Ectodermal cell (in vitro differentiated cells): ENCODE measurements around the gene LRP5.
"Not testable (repeated sequence)": the region's sequence is repeated elsewhere in the genome, so short reads cannot be mapped to it uniquely, and the experiment has no call there.

Experiments used
- H3K27ac ChIP-seq: 2 replicates; pipeline ENCODE4 v1.7.0; 2013; ENCODE audit warnings: mild to moderate bottlenecking, low read depth, low read length; ENCODE audit not compliant: insufficient read depth, poor library complexity, severe bottlenecking
- H3K27me3 ChIP-seq: 2 replicates; pipeline ENCODE4 v1.7.0; 2013; ENCODE audit warnings: mild to moderate bottlenecking, low read length; ENCODE audit not compliant: insufficient read depth, control insufficient read depth, poor library complexity, severe bottlenecking
- H3K36me3 ChIP-seq: one replicate; pipeline ENCODE4 v1.7.0; 2013; ENCODE audit warnings: low read length; ENCODE audit not compliant: control insufficient read depth, insufficient read depth
- H3K4me1 ChIP-seq: one replicate; pipeline ENCODE4 v1.7.0; 2013; ENCODE audit warnings: low read length; ENCODE audit not compliant: control insufficient read depth, insufficient read depth
- H3K4me3 ChIP-seq: 2 replicates; pipeline ENCODE4 v1.7.0; 2013; ENCODE audit warnings: low read depth, low read length, control low read depth; ENCODE audit not compliant: insufficient read depth
- H3K9me3 ChIP-seq: 2 replicates; pipeline ENCODE4 v1.7.0; 2013; ENCODE audit warnings: mild to moderate bottlenecking, low read length, moderate library complexity; ENCODE audit not compliant: control insufficient read depth
- WGBS, 2 experiments: methylation state at CpG; one replicate each; pipeline ENCODE4 v1.1.7; 2013; ENCODE audit warnings: missing lambda C conversion rate in 2 of 2; 5-methylcytosine and 5-hydroxymethylcytosine counted together

LRP5 gene

GRCh38 chr11:68447914-68448313, 135.5 kb downstream of the LRP5 start:
- H3K27ac ChIP-seq, H3K4me1 ChIP-seq, H3K36me3 ChIP-seq, H3K4me3 ChIP-seq, H3K27me3 ChIP-seq, H3K9me3 ChIP-seq: not testable (repeated sequence)
- WGBS, 2 experiments = 93 to 94% methylated on average over 6 of the region's 6 CpGs

- H3K4me1 ChIP-seq = no peaks in the 10 kb centered on the region
- no peaks in the 10 kb centered on the region for H3K36me3 ChIP-seq
- 94 to 95% methylated on average over 25 of the region's 25 CpGs for WGBS, 2 experiments
- no peaks in the 10 kb centered on the region for H3K9me3 ChIP-seq
- no peak overlapping the region for H3K27ac ChIP-seq
- no peak overlapping the region for H3K4me3 ChIP-seq
- no peaks in the 10 kb centered on the region for H3K27me3 ChIP-seq
These were observed 136.2 kb downstream of the LRP5 start for GRCh38 chr11:68448604-68449011.

- Histone ChIP-seq H3K36me3 (no peaks in the 10 kb centered on the region), H3K4me3 (no peak overlapping the region), H3K9me3 (no peaks in the 10 kb centered on the region), H3K27ac (no peak overlapping the region), H3K4me1 (no peaks in the 10 kb centered on the region), H3K27me3 (no peaks in the 10 kb centered on the region)
- 92 to 97% methylated on average over 11 of the region's 11 CpGs for WGBS, 2 experiments
These were observed 137.6 kb downstream of the LRP5 start for GRCh38 chr11:68449951-68450350.

- no peaks in the 10 kb centered on the region for H3K9me3 ChIP-seq
- H3K36me3 ChIP-seq = no peaks in the 10 kb centered on the region
- H3K4me3 ChIP-seq = no peak overlapping the region
- 91 to 94% methylated on average over 8 of the region's 8 CpGs for WGBS, 2 experiments
- H3K27ac ChIP-seq = no peak overlapping the region
- no peaks in the 10 kb centered on the region for H3K27me3 ChIP-seq
- H3K4me1 ChIP-seq = no peaks in the 10 kb centered on the region
These were observed 138.3 kb downstream of the LRP5 start for GRCh38 chr11:68450711-68451110.

GRCh38 chr11:68454767-68455166, 142.4 kb downstream of the LRP5 start:
- WGBS, 2 experiments = 64 to 65% methylated on average over 8 of the region's 8 CpGs
- Histone ChIP-seq H3K9me3 (no peaks in the 10 kb centered on the region), H3K4me3 (no peak overlapping the region), H3K4me1 (no peaks in the 10 kb centered on the region), H3K27ac (no peak overlapping the region), H3K27me3 (no peaks in the 10 kb centered on the region), H3K36me3 (no peaks in the 10 kb centered on the region)

- H3K4me3 ChIP-seq = no peak overlapping the region
- no peaks in the 10 kb centered on the region for H3K36me3 ChIP-seq
- H3K27ac ChIP-seq = no peak overlapping the region
- no peaks in the 10 kb centered on the region for H3K27me3 ChIP-seq
- H3K9me3 ChIP-seq = no peaks in the 10 kb centered on the region
- no peaks in the 10 kb centered on the region for H3K4me1 ChIP-seq
- 91 to 93% methylated on average over 8 of the region's 8 CpGs for WGBS, 2 experiments
These were observed 143.1 kb downstream of the LRP5 start for GRCh38 chr11:68455485-68455884.

- Histone ChIP-seq H3K4me1 (peaks cover 8% of the 10 kb centered on the region), H3K27ac (no peak overlapping the region), H3K36me3 (no peaks in the 10 kb centered on the region), H3K9me3 (no peaks in the 10 kb centered on the region), H3K27me3 (no peaks in the 10 kb centered on the region), H3K4me3 (no peak overlapping the region)
- 76 to 78% methylated on average over 8 of the region's 8 CpGs for WGBS, 2 experiments
These were observed 145.0 kb downstream of the LRP5 start for GRCh38 chr11:68457216-68457897.

- WGBS, 2 experiments = 91 to 92% methylated on average over 7 of the region's 7 CpGs
- H3K27me3 ChIP-seq = no peaks in the 10 kb centered on the region
- H3K4me1 ChIP-seq = peaks cover 13% of the 10 kb centered on the region
- H3K9me3 ChIP-seq = no peaks in the 10 kb centered on the region
- no peaks in the 10 kb centered on the region for H3K36me3 ChIP-seq
- no peak overlapping the region for H3K4me3 ChIP-seq
- H3K27ac ChIP-seq = no peak overlapping the region
These were observed 145.5 kb downstream of the LRP5 start for GRCh38 chr11:68457898-68458249.

- H3K27me3 ChIP-seq, H3K9me3 ChIP-seq, H3K27ac ChIP-seq, H3K4me3 ChIP-seq, H3K36me3 ChIP-seq: not testable (repeated sequence)
- H3K4me1 ChIP-seq = peaks cover 15% of the 10 kb centered on the region
- WGBS, 2 experiments = 95% methylated on average over 6 of the region's 6 CpGs
These were observed 145.9 kb downstream of the LRP5 start for GRCh38 chr11:68458340-68458739.

GRCh38 chr11:68459886-68460740, 147.7 kb downstream of the LRP5 start:
- Histone ChIP-seq H3K4me1 (peaks cover 15% of the 10 kb centered on the region), H3K9me3 (no peaks in the 10 kb centered on the region), H3K27ac (peak overlapping the region; percentile 94), H3K27me3 (no peaks in the 10 kb centered on the region), H3K4me3 (peak overlapping the region; percentile 76), H3K36me3 (no peaks in the 10 kb centered on the region)
- WGBS, 2 experiments = 3 to 4% methylated on average over 56 of the region's 56 CpGs
